OCI-M2 (cell line): ENCODE results near the gene EXOC3L4.

Experiments
- DNase-seq: peaks from one replicate; lab custom pipeline; 2025; ENCODE audit not compliant: unreplicated experiment; lab: John Stamatoyannopoulos, UW

Gene EXOC3L4

GRCh38 chr14:103131580-103131979, 37.1 kb downstream of the EXOC3L4 start:
- no peak for DNase-seq

- no peak for DNase-seq
Observed at GRCh38 chr14:103132381-103133209, 38.1 kb downstream of the EXOC3L4 start.

- no peak for DNase-seq
Observed at GRCh38 chr14:103133210-103134140, 39.0 kb downstream of the EXOC3L4 start.

GRCh38 chr14:103134405-103134804, 39.9 kb downstream of the EXOC3L4 start:
- no peak for DNase-seq

- no peak for DNase-seq
Observed at GRCh38 chr14:103134919-103135318, 40.4 kb downstream of the EXOC3L4 start.

GRCh38 chr14:103135333-103136260, 41.1 kb downstream of the EXOC3L4 start:
- no peak for DNase-seq

GRCh38 chr14:103136388-103137271, 42.1 kb downstream of the EXOC3L4 start:
- DNase-seq = no peak

GRCh38 chr14:103137689-103138300, 43.3 kb downstream of the EXOC3L4 start:
- no peak for DNase-seq

- DNase-seq = no peak
Observed at GRCh38 chr14:103138301-103139131, 44.0 kb downstream of the EXOC3L4 start.

GRCh38 chr14:103139132-103140025, 44.9 kb downstream of the EXOC3L4 start:
- no peak for DNase-seq

GRCh38 chr14:103140316-103141109, 46.0 kb downstream of the EXOC3L4 start:
- no peak for DNase-seq

GRCh38 chr14:103141117-103141796, 46.7 kb downstream of the EXOC3L4 start:
- no peak for DNase-seq

- no peak for DNase-seq
Observed at GRCh38 chr14:103142026-103142425, 47.5 kb downstream of the EXOC3L4 start.

- DNase-seq = no peak
Observed at GRCh38 chr14:103142721-103143302, 48.3 kb downstream of the EXOC3L4 start.

GRCh38 chr14:103143506-103143905, 49.0 kb downstream of the EXOC3L4 start:
- DNase-seq = no peak

- DNase-seq = no peak
Observed at GRCh38 chr14:103144085-103144484, 49.6 kb downstream of the EXOC3L4 start.
